Head of caudate nucleus (tissue), 42 donors: ENCODE measurements around the gene DLG2.

Experiments
- DNase-seq, 42 donors: peaks; one replicate each; pipeline versions ENCODE4 v3.0.0 to v3.0.0-alpha.2; 2020 to 2021; ENCODE audit warnings: mixed read lengths in 7 of 42
- intact Hi-C: fragments of 100-400 bp; cut with DNase I; formaldehyde crosslinking; loops from one replicate; pipeline ENCODE4 v1.15.0; 2022

The DLG2 gene

DNA sequence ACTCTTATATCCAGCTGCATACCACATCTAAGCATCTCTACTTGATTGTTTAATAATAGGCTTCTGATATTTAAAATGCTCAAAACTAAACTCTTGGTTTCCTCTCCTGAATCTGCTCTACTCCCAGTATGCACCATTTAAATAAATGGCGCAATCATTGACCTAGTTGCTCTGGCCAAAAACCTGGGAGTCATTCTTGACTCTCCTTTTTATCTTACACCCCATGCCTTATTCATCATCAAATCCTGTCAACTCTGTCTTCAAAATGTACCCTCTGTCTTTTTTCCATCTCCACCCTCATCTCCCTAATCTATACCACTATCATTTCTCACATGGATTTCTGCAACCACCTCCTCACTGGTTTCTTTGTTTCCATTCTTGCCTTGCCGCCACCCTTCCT lies 1941.4 kb downstream of the DLG2 start:
- DNase-seq = no peak
- intact Hi-C loops = no loop called here

DNA sequence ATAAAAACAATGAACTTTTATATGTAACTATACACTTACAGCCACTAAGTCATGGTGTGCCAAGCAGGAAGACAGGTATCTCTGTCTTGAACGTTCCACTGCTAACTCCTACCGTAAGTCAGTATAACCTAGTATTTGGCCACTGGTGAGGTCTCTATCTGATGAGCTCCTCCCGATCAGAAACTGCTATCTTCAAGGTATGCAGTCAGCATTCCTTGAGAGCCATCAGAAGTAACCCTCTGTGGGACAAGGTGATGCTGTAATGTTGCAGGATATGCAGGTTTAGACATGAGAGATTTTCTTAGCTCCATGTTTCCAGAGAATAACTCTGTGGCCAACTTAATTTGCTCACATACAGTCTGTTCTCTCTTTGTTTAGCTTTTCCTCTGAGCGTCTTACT lies 1943.1 kb downstream of the DLG2 start:
- no peak for DNase-seq
- intact Hi-C loops = no loop called here

DNA sequence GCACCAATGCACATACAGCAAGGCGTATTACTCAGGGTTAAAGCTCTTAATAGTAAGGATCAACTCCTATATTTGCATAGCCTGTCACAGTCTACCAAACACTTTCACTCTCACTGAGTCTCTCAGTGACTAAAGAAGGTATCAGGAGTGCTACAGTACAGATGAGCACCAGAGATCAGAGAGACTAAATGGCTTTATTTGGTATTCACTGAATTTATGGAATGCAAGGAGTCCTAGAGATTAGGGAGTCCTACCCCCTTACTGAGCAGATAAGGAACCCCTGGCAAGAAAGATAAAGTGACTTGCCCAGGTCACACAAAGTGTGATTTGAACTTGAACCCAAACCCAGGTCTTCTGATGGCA lies 1944.6 kb downstream of the DLG2 start:
- DNase-seq = no peak
- intact Hi-C loops = no loop called here

DNA sequence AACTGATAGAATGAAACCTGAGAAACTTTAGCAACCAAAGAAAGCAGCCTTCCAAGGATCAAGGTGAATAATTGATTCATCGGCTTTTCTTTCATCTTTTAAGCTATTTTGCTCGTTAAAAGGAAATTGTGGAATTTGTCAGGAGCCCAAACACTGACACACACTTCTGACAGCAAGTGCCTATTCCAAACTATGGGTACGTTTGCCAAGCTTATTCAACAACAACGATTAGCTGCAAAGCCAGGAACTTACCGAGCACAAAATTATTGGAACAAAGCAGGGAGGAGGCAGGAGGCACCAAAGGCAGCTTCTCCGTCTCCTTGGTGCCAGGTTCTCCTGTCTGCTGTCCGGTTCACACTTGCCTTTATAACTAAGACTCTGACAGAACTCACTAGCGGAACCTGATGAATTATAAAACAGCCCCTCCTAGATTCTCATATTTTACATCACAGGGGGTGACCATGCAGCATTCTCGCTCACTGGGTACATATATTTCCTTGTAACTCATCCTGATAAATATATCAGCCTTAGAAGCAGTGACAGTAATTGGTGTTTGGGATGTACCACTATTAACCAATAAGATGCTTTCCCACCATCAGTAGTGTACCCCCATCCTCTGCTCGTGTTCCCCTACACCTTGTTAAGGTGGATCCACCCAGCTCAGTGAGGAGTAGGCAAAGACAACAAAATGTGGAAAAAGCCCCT lies 1945.1 kb downstream of the DLG2 start:
- intact Hi-C loops = no loop called here
- peak in 7 of 42 donors; percentile 13 to 66 (median 42) for DNase-seq

DNA sequence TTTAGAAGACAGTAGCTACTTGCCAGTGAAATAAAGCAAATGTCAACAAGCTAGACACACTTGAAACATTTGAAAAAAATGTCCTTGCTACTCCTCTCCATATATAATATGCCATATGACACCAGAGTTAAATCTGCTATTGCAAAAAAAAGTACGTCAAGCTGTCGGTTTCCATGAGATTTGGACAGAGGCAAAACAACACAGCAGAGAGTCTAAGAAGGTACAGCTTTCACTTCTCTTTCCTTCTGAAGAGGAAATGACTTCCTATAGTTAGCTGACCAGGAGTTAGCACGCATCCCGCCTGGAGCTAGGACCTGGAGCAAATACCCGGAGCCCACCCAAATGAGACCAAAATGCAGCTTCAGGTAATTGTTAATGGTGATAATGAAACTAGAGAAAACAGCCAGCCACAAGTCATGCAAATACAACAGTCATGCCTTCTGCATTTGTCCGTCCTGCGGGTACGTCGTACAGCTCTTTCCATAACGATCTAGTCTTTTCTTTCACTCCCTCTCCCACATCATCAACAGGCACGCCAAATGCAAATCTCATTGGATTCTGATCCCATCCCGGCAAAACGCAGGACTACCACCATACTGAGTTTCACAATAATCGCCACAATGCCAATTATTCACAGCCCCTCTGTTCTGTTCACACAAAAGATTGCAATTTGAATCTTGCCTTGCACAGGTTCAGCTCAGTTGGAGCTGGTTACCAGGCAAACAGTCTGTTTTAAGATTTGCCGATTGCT lies 1945.9 kb downstream of the DLG2 start:
- intact Hi-C loops = no loop called here
- DNase-seq = peak in 9 of 42 donors; percentile 19 to 54 (median 37)

DNA sequence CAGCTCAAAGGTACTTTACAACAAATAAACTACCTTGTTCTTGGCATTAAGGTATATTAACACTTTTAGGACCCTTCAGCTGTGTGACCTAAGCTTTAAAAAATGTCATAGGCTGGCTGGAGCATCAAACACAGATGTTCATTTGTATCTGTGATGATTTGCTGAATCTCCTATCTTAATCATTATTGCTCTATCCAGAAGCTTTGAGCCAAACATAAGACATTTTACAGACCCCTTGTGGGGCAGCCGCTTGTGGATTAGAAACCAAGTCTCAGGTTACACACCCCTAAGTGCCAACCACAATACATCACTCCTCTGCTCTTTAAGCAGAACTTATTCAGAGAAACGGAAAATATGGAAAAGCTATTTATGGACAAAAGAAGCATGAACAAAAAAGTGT lies 1946.8 kb downstream of the DLG2 start:
- no peak for DNase-seq
- intact Hi-C loops = no loop called here

DNA sequence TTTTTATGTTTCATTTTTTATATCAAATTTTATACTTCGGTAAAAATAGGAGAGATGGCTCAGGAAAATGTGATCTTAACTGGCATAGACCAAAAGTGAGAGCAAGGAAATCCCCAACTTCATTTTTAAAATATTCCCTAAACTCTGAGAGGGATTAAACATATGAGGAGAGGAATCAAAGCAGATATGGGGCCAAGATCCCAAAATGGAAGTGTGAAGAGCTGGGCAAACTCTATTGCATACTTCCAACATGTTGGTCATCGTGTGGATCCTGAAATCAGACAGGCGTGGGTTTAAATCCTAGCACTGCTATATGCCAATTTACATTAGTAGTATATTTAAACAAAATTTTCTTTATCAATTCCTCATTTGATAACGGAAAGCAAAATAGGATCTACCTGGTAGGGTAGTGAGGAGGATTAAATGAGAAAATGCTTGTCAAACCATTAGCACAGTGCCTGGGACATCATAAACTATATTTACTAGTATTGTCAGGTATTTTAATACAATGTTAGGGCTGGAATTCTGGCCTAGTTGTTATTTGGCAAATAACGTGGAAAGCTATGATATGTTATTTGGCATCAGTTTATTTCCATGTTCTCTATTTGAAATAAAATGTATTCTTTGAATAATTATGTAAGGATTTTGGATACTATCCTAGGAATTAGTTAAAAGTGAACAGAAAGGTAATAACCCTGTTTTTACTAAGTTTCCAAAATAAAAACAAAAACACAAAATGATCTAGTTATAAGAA lies 1948.1 kb downstream of the DLG2 start:
- intact Hi-C loops = no loop called here
- no peak for DNase-seq

DNA sequence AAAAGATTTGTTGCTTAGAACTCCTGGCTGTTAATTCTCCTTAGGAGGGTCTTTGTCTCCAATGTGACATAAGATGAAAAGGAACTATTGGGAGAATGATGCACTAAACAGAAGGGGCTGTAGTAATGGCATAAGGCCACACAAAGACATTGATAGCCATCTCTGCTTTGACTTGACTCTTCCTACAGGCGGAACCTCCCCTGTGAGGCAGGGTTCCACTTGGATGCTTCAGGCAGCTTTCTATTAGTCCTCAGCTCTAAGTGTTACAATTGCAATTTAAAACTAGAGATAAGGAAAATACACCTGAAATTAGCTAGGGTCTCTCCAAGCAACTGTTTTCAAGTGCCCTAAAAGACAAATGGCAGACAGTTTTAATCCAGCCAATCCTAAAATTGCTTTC lies 1949.4 kb downstream of the DLG2 start:
- intact Hi-C loops = no loop called here
- DNase-seq = no peak

DNA sequence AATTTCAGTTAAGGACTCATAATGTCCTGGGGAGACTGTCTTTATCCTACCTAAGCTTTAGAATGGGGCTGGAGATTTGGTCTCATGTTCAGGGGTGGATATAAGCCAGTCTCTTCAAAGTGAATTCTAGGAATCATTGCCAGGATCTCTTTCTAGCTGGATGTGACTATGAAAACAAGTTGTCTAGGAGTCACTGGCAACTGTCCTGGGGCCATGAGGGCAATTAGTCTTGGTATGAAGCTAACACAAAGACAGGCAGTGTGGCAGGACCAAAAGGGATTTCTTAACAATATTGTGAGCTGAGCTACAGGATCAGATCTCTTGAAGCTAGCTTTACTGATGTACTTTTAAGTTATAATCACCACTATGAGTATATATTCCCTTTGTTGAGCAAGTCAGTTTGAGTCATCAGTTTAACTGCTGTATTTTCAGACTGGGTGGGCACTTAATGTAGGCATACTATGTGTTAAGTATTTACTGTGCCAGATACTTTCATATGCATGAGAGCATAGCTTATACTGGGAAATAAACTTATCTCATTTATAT lies 1951.0 kb downstream of the DLG2 start:
- intact Hi-C loops = no loop called here
- DNase-seq = no peak

DNA sequence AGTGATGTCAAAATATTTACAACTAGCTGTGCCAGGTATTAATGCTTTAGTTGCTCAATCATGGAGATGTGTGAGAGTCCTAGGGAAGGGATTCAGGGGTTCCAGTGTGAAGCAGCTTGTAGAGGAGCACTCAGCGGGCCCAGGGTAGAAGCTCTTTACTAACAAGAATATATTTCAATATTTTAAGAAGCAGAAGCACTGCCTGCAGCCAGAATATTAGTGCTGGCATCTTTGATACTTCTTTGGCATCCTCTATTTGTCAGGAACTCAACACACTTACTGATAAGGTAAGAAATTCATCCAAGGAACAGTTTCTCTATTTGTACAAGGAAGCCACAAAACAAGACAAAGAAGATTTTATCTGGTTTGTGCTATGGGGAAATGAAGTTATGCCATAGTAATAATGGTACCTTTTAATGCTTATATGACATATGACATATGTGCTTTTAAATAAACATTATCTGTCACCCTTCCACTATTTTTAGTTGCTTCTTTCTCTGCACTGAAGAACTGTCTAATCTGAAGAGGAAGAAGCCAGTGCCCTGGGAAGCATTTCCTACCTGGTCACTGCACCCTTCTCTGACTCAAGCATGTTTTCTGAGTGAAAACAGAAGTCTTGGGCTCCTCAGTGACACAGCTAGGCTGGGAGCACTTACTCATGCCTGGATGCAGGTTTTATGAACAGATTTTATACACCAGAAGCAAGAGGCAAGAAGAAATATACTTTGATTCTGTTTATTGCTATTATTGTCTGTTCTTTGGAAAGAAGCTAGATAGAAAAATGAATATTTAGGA lies 1952.8 kb downstream of the DLG2 start:
- DNase-seq = no peak
- intact Hi-C loops = no loop called here

DNA sequence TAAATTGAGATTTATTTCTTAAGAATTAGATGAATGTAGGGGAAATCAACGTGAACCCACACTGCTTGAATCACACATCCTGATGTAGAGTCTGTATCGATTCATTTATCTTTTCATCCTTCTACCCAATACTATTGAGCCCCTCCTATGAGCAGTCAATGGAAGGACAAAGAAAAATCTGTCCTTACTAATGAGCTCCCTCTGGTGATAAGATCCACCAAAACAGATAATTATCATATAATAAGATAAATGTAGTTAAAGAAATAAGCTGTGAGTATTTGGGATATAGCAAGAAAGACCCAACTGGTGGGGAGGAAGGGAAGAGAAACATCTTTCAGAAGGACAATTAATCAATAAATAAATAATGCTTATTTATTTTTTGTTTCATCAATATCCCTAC lies 1955.9 kb downstream of the DLG2 start:
- intact Hi-C loops = no loop called here
- DNase-seq = no peak

DNA sequence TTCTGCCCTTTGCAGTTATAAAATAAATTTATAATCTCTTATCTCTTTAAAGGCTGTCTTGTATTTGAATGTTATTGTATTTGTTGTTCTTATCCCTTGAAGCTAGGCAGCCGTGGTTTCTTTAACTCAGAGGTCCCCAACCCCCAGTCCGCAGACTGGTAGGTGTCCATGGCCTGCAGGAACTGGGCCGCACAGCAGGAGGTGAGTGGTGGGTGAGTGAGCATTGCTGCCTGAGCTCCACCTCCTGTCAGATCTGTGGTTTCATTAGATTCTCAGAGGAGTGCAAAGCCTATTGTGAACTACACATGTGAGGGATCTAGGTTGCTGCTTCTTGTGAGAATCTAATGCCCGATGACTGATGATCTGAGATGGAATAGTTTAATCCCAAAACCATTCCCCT lies 1961.0 kb downstream of the DLG2 start:
- intact Hi-C loops = no loop called here
- DNase-seq = no peak

DNA sequence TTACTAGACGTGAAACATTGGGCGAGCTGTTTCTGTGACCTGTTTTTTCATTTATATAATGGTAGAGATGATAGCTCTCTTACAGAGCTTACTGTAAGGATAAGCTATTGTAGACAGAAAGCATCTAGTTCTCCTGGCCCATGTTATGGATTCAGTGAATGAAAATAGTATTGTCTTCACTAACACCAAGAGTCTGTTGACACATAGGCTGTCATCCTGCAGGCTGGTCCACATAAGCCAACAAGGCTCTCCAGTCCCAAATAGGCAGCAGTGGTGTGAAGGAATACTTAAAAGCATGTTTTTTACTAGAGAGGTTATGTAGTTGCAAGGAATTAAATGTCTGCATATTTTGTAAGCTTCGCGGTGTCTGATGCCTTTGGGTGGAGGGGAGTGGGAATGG lies 1963.2 kb downstream of the DLG2 start:
- intact Hi-C loops = no loop called here
- no peak for DNase-seq

DNA sequence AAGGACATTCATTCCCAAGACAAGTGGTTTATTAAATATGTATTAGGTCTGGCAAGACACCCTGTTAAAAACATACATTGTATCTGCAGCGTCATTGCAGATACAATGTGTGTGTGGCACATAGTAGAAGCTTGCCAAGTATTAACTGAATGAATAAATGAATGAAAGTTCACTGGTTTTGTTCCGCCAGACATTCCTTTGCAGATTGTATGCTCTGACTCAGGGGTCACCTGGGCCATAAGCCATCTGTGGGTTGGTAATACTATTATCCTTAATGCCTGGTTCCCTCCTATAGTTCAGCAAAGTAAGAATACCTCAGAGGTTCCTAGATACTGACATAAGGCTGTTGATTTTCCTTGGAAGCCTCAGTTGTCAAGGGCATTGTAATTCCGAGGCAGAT lies 1963.7 kb downstream of the DLG2 start:
- no peak for DNase-seq
- intact Hi-C loops = no loop called here

DNA sequence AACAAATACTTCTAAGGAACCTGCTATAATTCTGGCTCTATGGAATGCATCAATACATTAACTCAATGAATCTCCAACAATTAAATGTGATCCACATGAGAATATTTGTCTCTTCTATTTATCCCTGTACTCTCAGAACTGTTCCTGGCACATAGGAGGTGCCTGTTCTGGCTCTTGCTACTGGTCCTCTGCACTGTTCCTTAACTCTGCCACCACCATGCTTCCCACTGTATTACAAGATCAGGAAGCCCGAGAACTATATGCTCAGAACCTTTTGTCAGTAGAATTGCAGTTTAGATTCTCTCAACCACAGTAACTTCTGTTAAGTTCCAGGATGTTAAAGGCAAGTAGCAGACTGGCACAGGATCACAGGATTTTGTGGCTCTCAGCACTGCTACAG lies 1964.7 kb downstream of the DLG2 start:
- intact Hi-C loops = no loop called here
- DNase-seq = no peak

DNA sequence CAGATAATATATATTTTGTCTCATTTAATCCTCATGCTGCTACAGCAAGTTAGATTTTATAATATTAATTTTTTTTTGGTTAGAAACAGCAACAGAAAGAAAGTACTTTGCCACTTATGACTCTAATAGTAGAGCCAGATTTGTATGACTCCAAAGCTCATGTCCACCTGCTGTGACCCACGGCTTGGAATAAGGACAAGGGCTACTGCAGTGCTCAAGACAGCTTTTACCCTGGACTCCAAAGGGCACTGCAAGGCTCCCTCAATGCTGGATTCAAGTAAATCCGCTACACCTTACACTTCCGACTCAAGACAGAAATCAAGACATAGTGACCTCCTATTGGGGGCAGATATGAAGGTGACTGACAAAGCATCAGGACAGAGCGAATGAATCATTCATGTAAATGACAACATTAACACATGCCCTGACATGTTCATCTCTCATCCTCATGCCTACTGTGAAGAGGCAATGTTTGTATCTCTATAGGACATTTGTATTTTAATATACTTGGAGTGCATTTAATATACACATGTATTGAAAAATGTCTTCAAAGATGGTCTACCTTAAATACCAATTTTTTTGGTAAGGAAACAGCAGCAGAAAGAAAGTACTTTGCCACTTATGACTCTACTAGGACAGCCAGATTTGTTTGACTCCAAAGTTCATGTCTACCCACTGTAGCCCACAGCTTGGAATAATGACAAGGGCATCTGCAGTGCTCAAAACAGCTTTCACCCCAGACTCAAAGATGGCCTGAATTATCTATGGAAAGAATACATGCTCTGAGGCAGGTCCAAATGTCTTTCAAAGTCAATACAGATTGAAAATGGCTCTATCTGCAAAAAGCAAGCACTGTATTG lies 1965.4 kb downstream of the DLG2 start:
- DNase-seq = no peak
- intact Hi-C loops = no loop called here

DNA sequence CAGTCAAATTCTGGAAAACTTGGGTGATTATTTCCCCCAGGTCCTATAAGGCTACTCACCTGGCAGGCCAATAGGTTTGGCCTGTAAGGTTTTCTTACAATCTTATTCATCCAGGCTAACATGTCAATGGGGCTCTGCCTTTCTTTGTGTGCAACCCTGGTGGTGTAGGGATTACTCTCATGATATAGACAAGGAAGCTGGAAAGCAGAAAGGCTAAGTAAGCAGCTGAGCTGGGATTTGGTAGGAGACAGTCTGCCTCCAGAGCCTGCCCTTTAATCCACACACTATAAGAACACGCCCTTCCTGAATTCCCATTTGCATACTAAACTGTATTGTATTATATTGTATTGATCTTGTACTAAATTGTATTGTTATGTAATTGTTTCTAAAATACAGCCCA lies 1967.7 kb downstream of the DLG2 start:
- DNase-seq = no peak
- intact Hi-C loops = no loop called here

DNA sequence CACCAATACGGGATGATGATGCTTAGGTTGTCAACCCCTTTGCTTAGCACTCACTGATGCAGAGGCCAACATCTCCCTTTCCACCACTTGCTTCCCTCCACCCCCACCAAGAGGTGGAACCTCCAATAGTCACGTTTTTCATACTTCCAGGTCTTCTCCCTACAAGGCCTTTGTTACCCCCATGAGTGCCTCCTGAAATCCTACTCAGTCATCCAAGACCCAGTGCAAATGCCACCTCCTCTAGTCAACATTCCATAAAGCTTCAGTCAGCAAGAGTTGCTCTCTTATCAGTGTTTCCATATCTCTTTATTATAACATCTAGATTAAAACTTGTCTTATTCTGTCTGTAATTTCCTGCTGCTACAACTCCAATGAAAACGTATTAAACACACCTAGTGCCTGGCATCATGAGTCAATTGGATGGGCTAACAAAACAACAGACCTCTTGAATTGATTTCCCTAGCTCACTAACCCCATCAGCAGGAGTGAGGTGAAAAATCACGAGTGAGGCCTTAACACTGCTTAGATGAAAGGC lies 1970.3 kb downstream of the DLG2 start:
- intact Hi-C loops = no loop called here
- no peak for DNase-seq
